ENCODE data around the gene VWA7.

DNA sequence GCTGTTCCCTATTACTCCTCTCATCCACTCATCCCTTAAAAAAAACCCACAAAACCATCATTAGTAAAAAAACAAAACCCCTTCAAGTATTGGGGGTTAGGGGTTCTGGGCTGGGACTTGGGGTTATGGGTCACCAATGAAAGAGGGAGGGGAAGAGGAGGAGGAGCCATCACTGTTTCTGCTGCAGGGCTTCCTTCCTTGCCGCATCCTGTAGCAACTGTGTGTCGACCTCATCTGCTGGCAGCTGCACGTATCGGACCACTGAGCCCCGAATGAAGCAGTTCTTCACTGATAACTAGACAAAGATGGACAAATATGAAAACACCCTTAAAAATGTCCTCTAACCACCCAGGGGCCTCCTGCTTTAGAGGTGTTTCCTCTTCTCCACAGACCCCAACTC is 20.5 kb upstream of the VWA7 start:
- TF ChIP-seq, protein P1, sequence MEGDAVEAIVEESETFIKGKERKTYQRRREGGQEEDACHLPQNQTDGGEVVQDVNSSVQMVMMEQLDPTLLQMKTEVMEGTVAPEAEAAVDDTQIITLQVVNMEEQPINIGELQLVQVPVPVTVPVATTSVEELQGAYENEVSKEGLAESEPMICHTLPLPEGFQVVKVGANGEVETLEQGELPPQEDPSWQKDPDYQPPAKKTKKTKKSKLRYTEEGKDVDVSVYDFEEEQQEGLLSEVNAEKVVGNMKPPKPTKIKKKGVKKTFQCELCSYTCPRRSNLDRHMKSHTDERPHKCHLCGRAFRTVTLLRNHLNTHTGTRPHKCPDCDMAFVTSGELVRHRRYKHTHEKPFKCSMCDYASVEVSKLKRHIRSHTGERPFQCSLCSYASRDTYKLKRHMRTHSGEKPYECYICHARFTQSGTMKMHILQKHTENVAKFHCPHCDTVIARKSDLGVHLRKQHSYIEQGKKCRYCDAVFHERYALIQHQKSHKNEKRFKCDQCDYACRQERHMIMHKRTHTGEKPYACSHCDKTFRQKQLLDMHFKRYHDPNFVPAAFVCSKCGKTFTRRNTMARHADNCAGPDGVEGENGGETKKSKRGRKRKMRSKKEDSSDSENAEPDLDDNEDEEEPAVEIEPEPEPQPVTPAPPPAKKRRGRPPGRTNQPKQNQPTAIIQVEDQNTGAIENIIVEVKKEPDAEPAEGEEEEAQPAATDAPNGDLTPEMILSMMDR (IDR thresholded peaks at IDR 0.05): no peak
- no peak for TF ChIP-seq POLR2AphosphoS5 (IDR thresholded peaks at IDR 0.05)
- TF ChIP-seq POLR2A (IDR thresholded peaks at IDR 0.05): no peak
